ENCODE results near the gene PPP2R1A.

GRCh38 chr19:52142001-52142595, 47.8 kb upstream of the PPP2R1A start:
- no peak for TF ChIP-seq CTCF (IDR thresholded peaks at IDR 0.05; ENCODE audit: low read length)
- TF ChIP-seq EZH2 (optimal IDR thresholded peaks at IDR 0.05; ENCODE audit: low read depth, low read length): no peak
